HL-60/S4 treated with phorbol 12-myristate 13-acetate at 8.2 ng/mL for 4 days and 3 days (cell line): Measurements from ENCODE around the gene LSS.
"Not testable (repeated sequence)": the region's sequence is repeated elsewhere in the genome, so short reads cannot be mapped to it uniquely, and the experiment has no call there.

Experiments used
- in situ Hi-C: fragments of 300-500 bp; cut with MboI; formaldehyde crosslinking; loops from 2 replicates; pipeline ENCODE4 v1.15.0; 2022; ENCODE audit warnings: low sequenced_read_pairs

The LSS gene

GRCh38 chr21:46155514-46156377, 72.8 kb downstream of the LSS start, which contains the start of gene FTCD:
Gene FTCD (minus strand): TSS chr21:46155579. CDS start chr21:46155523, 56 bp downstream.
- in situ Hi-C loops: no loop called here

- in situ Hi-C loops: no loop called here
These were observed 73.5 kb downstream of the LSS start for GRCh38 chr21:46154955-46155513.

DNA sequence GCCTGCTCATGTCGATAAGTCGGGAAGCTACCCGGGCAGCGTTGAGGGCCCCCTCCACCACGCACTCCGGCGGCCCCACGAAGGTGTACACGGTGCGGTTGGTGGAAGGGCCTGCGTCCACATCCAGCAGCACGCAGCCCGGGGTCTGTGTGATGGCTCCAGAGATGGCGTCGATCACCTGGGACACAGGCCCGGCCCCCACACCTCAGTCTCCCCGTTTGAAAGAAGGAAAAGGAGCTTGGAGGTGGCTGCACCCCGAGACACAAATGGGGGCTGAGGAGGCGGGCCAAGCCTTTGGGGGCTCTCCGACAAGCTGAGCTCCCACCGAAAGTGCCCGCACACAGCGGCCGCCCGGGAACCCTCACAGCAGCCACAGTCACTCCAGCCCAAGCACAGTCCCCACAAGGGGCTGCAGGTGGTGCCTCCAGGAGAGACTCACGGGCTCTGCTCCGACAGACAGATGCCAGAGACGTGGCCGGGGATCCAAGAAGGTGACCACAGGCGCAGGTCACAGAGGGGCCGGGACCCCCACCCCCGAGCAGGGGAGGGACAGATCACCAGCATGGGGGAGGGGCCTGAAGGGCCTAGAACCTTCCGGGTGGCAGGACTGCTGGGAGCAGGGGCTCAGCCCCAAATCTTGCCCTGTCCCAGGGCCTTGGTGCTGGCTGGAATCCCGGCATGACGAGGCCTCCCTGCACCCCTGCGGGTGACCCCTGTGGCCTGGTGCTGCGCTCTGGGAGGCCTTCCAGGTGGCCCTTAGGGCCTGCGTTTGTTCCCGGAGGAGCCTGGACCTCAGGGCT, 74.2 kb downstream of the LSS start:
- in situ Hi-C loops: no loop called here

DNA sequence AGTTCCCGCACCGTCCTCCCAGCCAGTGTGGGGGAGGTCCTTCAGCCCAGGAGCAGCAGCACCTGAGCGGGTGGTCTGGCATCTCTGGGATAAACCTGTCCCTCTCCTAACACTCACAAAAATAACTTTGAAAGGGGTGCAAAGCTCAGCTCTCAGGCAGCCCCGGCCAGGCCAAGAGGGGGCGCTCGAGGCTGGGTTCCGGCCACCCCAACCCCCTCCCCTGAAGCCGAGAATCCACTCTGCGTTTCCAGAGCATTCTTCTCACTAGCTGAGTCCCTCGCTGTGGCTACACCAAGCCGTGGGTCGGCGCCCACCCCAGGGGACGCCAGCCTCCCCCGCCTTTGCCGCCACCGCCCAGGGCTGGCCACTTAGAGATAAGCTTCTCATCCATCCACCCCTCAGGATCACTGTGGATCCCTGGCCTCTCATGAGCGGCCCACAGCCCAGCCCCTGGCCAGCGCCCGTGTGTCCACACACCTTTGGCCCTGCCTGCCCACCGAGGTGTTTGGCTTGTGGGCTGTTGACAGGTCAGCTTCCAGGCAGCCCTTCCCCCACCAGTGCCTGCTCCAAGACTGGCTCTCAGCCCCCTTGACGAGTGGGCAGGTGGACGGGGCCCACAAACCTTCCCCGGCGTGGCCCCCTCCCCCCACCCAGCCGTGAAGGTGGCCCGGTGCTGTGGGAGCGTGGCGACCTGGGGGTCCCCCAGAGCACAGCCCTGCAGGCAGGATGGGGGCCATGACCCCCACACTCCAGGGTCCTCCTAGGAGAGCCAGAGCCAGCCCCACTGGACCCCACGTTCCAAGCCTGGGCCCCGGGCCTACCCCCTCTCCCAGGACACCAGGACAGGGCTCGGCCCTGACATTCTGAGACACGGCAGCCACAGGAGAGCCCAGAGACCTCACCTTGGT, 75.1 kb downstream of the LSS start:
- in situ Hi-C loops: no loop called here

- in situ Hi-C loops: no loop called here
These were observed 75.7 kb downstream of the LSS start for GRCh38 chr21:46152927-46153246.

GRCh38 chr21:46151989-46152926, 76.3 kb downstream of the LSS start:
- in situ Hi-C loops: no loop called here

- in situ Hi-C loops: no loop called here
These were observed 77.1 kb downstream of the LSS start for GRCh38 chr21:46151261-46151988.

DNA sequence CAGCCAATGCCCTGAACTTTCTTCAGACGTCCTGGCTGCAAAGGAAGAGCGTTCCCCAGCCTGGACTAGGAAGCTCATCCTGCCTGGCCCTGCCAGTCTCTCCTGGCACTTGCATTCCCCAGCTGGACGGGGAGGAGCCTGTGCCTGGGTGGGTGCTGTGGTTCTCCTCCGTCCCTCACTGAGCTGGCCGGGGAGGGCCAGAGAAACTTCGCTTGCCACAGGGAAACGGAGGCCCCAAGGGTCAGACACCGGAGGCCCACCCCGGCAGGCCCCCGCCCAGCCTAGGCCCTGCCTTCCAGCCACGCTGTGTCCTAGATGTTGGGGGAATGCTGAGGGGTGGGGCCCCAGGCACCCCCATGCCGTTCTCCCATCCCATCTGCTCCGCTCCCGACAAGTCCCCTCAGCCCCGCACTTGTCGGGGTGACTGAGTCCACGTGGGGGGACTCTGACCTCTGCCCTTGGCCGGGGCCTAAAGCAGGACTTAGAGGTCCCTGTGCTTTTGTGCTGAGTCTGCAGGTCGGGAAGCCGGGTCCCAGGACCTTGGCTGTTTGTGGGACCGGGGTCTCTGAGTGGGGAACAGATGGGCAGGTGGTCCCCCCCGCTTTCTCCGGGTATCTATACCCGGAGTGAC, 78.0 kb downstream of the LSS start:
- in situ Hi-C loops: no loop called here

- in situ Hi-C loops: no loop called here
These were observed 78.5 kb downstream of the LSS start for GRCh38 chr21:46150073-46150472.

- in situ Hi-C loops: no loop called here
These were observed 79.2 kb downstream of the LSS start for GRCh38 chr21:46149205-46149901.

GRCh38 chr21:46148106-46148505, 80.5 kb downstream of the LSS start:
- in situ Hi-C loops: no loop called here

- in situ Hi-C loops: not testable (repeated sequence)
These were observed 81.1 kb downstream of the LSS start for GRCh38 chr21:46147429-46147828.

- in situ Hi-C loops: no loop called here
These were observed 81.7 kb downstream of the LSS start for GRCh38 chr21:46146856-46147255.

DNA sequence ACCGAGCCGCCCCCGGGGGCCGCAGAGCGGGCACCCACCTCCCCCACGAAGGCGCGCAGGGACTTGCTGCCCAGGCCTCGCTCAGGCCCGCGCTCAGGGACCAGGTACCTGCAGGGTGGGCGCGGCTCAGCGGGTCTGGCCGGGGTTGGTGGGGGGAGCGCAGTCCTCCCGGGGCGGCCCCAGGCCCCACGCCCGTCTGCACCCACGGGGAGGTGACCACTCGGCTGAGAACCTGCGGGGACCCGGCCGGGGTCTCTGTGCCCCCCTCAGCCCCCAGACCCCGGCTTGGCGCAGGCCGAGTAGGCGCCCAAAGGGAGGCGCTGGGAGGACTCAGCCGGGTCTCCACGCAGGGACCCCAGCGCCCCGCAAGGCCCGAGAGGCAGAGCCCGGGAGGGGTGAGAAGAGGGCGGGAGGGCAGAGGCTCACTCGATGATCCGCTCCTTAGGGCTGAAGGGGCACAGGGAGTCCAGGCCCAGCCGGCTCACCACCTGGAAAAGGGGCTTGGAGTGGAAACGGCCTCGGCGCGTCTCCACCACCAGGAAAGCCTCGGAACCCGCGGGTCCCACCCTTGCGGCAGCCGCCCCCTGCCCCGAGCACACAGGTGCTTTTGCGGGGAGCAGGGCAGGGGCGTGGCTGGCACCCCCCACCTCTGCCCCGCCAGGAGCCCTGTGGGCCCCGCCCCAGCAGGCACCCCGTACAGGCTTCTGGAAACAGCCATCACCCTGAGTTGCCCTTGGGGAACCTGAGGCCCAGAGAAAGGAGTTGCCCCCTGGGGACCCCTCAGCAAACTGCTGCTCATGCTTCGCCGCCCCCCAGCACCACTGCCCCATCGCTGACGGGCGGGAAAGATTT, 82.5 kb downstream of the LSS start:
- in situ Hi-C loops: no loop called here

DNA sequence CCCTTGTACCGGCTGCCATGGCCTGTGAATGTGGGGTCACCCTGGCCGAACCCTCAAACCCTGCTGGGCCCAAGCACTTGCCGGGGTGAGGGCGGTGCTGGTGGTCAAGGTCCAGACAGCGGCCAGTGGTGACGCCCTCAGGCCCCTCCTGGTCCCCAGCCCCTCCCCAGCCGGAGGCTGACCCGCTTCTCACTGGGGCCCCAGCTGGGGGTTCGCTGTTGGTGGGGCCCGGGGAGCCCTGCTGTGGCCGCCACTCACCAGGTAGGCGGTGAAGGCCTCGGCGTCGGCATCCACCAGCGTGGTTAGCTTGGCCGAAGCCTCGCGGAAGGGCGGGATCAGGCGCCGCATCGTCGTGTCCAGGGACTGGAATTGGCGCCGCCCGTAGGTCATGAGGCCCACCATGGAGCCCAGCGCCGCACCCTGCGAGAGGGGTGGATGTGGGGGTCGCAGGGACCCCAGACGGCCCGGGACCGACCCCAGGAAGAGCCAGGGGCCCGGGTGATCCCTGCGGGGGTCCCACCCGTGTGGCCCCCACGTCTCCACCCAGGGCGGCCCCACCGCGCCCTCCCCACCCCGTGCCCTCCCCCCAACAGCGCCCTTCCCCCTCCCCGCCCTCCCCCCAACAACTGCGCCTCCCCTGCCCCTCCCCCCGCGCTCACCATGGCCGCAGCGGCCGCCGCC, 83.3 kb downstream of the LSS start:
- in situ Hi-C loops: no loop called here

GRCh38 chr21:46144464-46145070, 84.0 kb downstream of the LSS start:
- in situ Hi-C loops: no loop called here
